A549 (cell line): ENCODE results near the gene DDR1. TPM values are rescaled to one million over a fixed set of nuclear protein-coding genes. Genes with fewer than 3 reads are reported as not detected.
A peak's percentile ranks its signal among the peaks of the same experiment; 100 is the strongest.

Experiments used
- ATAC-seq, 2 experiments: fragments of 200-7000 bp in 1 of 2; fragments of >200 bp in 1 of 2; cut with Nextera tagmentation in 1 of 2; cut with Tn5 transposase in 1 of 2; 3 replicates each; pipeline versions ENCODE4 v1.8.0 to v1.9.1; 2018 to 2020; ENCODE audit warnings: mild to moderate bottlenecking in 1 of 2, moderate library complexity in 1 of 2
- CTCF ChIA-PET: fragments of 300-600 bp; sonication (Branson Sonifier 250); formaldehyde crosslinking; extraction: SDS; loops from one replicate; lab custom pipeline; 2021; ENCODE audit warnings: antibody characterized with exemption, inconsistent platforms; lab: Yijun Ruan, JAX
- POLR2A ChIA-PET: fragments of 350-600 bp; formaldehyde crosslinking; extraction: SDS; loops from one replicate; lab custom pipeline; 2021; ENCODE audit warnings: antibody characterized with exemption, inconsistent platforms; lab: Yijun Ruan, JAX
- DNase-seq, 2 experiments: peaks; one replicate each; pipeline versions ENCODE4 v3.0.0 to v3.0.0-alpha.2; 2011 to 2016; ENCODE audit warnings: low read depth in 1 of 2, low spot score in 1 of 2
- FAIRE-seq: peaks from 2 replicates; lab custom pipeline; 2011; peaks lifted over from hg19 to GRCh38; lab: Jason Lieb, UNC
- H3K27ac ChIP-seq, 2 experiments: fragments of >200 bp; sonication (Bioruptor Twin); formaldehyde crosslinking; 3 replicates each; pipeline ENCODE4 v1.5.1; 2016 to 2017
- H3K4me1 ChIP-seq: fragments of >200 bp; sonication (Bioruptor Twin); formaldehyde crosslinking; 3 replicates; pipeline ENCODE4 v1.6.1; 2016
- H3K4me2 ChIP-seq: fragments of >200 bp; sonication (Bioruptor Twin); formaldehyde crosslinking; 3 replicates; pipeline ENCODE4 v1.6.1; 2016
- H3K4me3 ChIP-seq: fragments of >200 bp; sonication (Bioruptor Twin); formaldehyde crosslinking; 3 replicates; pipeline ENCODE4 v1.5.1; 2016
- H3K9me3 ChIP-seq: fragments of >200 bp; sonication (Bioruptor Twin); formaldehyde crosslinking; 3 replicates; pipeline ENCODE4 v1.6.1; 2016
- BHLHE40 ChIP-seq: IDR thresholded peaks from 2 replicates; pipeline ENCODE4 v1.6.1; 2012; ENCODE audit warnings: low read depth, low read length, inconsistent platforms
- CBX8 ChIP-seq: fragments of 200-600 bp; sonication (generic); IDR thresholded peaks from 2 replicates; pipeline ENCODE4 v1.6.1; 2016
- EHF ChIP-seq: fragments of 250-450 bp; sonication (Bioruptor Pico); IDR thresholded peaks from 2 replicates; pipeline ENCODE4 v1.5.0; 2020; ENCODE audit warnings: mild to moderate bottlenecking
- EHMT2 ChIP-seq: fragments of 200-600 bp; sonication (generic); IDR thresholded peaks from 2 replicates; pipeline ENCODE4 v1.6.1; 2016; ENCODE audit warnings: antibody characterized with exemption, low read depth, mild to moderate bottlenecking, moderate library complexity
- HOXA7 ChIP-seq: fragments of 250-450 bp; sonication (Bioruptor Pico); IDR thresholded peaks from 2 replicates; pipeline ENCODE4 v1.5.0; 2020; ENCODE audit warnings: mild to moderate bottlenecking, moderate library complexity
- KDM5A ChIP-seq: fragments of 200-600 bp; sonication (generic); IDR thresholded peaks from 2 replicates; pipeline ENCODE4 v1.6.1; 2016; ENCODE audit warnings: antibody characterized with exemption, mild to moderate bottlenecking
- NPAS2 ChIP-seq: fragments of 250-450 bp; sonication (Bioruptor Pico); IDR thresholded peaks from 2 replicates; pipeline ENCODE4 v1.8.0; 2022; ENCODE audit warnings: mild to moderate bottlenecking, moderate library complexity, borderline replicate concordance
- PHF8 ChIP-seq: fragments of 200-600 bp; sonication (generic); IDR thresholded peaks from 2 replicates; pipeline ENCODE4 v1.6.1; 2016; ENCODE audit warnings: low read depth, mild to moderate bottlenecking, antibody characterized with exemption, moderate library complexity, borderline replicate concordance
- POLR2A ChIP-seq: IDR thresholded peaks from 2 replicates; pipeline ENCODE4 v1.6.1; 2012; ENCODE audit warnings: mild to moderate bottlenecking, low read length
- RAD21 ChIP-seq, 2 experiments: fragments of >200 bp in 1 of 2; sonication (Bioruptor Twin) in 1 of 2; formaldehyde crosslinking in 1 of 2; IDR thresholded peaks in 1 of 2; conservative IDR thresholded peaks in 1 of 2; 2 replicates in 1 of 2; 3 replicates in 1 of 2; pipeline ENCODE4 v1.6.1; 2012 to 2018; ENCODE audit warnings: inconsistent platforms in 1 of 2
- RNF2 ChIP-seq: fragments of 200-600 bp; sonication (generic); IDR thresholded peaks from 2 replicates; pipeline ENCODE4 v1.6.1; 2016; ENCODE audit warnings: low read depth, mild to moderate bottlenecking, antibody characterized with exemption, moderate library complexity, borderline replicate concordance
- SMC3 ChIP-seq: fragments of >200 bp; sonication (Bioruptor Twin); formaldehyde crosslinking; IDR thresholded peaks from 3 replicates; pipeline ENCODE4 v1.6.1; 2018; ENCODE audit warnings: inconsistent platforms
- SREBF2 ChIP-seq: fragments of 450-650 bp; IDR thresholded peaks from 2 replicates; pipeline ENCODE4 v1.6.1; 2014; ENCODE audit warnings: mild to moderate bottlenecking, moderate library complexity
- TFCP2L1 ChIP-seq: fragments of 250-450 bp; sonication (Bioruptor Pico); IDR thresholded peaks from 2 replicates; pipeline ENCODE4 v1.5.0; 2021; ENCODE audit warnings: mild to moderate bottlenecking
- WGBS: methylation state at CpG from one replicate; pipeline ENCODE4 v1.1.6; 2017; ENCODE audit errors: missing lambda C conversion rate; 5-methylcytosine and 5-hydroxymethylcytosine counted together
- polyA plus RNA-seq, 4 experiments: library from polyadenylated mRNA; depleted of rRNA in 3 of 4; stranded (reverse); fragments of >200 nt; fragmentation: RNase III in 1 of 4; extraction: RNeasy Plus Mini Kit Qiagen cat#74134 plus additional on column Dnase treatment in 1 of 4; gene quantifications; 2 replicates in 3 of 4; 3 replicates in 1 of 4; pipeline ENCODE4 v1.2.3, GENCODE V29; 2011 to 2017
- TF ChIP-seq, protein P1 (sequence below): fragments of >200 bp; sonication (Bioruptor Twin); formaldehyde crosslinking; IDR thresholded peaks from 3 replicates; pipeline ENCODE4 v1.5.1; 2016
- TF ChIP-seq, protein P2 (sequence below): fragments of 450-650 bp; IDR thresholded peaks from 2 replicates; pipeline ENCODE4 v1.6.1; 2014; ENCODE audit warnings: antibody characterized with exemption
- TF ChIP-seq, protein P3 (sequence below): fragments of 150-350 bp; IDR thresholded peaks from 2 replicates; pipeline ENCODE4 v1.6.1; 2014; ENCODE audit warnings: low read depth, mild to moderate bottlenecking, low read length
- TF ChIP-seq, protein P4 (sequence below): fragments of 200-600 bp; sonication (generic); IDR thresholded peaks from 2 replicates; pipeline ENCODE4 v1.6.1; 2016; ENCODE audit warnings: antibody characterized with exemption, mild to moderate bottlenecking, moderate library complexity
- TF ChIP-seq, protein P5 (sequence below): IDR thresholded peaks from 2 replicates; pipeline ENCODE4 v1.6.1; 2012

DDR1 gene
- polyA plus RNA-seq, 2 of the 4 experiments (the other 2 are of a cell fraction), result 19.8 to 43.5 TPM

DNA sequence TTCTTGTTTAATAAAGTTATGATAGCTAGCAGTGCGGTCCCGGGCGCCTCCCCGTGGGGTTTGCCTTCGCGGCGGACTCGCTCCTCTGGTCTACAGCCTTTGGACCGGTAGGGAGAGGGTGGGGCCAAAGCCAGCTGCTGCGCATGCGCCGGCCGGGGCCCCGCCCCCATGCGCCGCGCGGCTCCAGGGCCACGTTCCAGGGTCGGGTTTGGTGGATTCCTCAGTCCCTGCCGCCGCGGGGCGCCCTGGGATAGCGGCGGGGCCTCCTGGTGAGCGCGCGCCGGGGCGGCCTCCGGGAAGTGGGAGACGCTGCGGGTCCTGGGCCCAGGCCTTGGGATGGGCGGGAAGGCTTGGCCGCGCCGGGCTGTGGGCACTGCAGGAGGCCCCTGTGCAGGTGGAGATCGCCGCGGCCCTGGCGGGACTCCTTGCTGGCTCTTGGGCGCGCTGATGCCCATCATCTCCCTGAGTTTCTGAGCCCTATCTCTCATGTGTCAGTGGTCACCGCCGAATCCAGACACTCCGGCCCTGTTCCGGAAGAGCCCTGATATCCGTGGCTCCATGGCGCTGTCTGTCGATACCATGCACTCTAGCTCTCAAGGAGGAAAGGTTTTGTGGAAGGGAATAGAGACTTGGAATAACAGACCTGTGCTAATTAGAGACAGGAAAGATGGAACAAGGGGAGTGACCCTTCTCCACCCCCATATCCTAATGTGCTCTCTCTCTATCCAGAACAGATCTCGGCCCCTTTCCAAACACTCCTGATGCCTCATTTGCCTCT lies 29.9 kb downstream of the DDR1 start, which contains the start of gene VARS2 (continued):
- peak; percentile 56; the same call in 1 of the 2 replicates for TF ChIP-seq PHF8
- no peak for TF ChIP-seq RNF2
- TF ChIP-seq RAD21 (conservative IDR thresholded peaks at IDR 0.05 in 1 of 2, IDR thresholded peaks at IDR 0.05 in 1 of 2), result peak; percentile 33 to 56
- TF ChIP-seq POLR2A, result peak; percentile 68

DNA sequence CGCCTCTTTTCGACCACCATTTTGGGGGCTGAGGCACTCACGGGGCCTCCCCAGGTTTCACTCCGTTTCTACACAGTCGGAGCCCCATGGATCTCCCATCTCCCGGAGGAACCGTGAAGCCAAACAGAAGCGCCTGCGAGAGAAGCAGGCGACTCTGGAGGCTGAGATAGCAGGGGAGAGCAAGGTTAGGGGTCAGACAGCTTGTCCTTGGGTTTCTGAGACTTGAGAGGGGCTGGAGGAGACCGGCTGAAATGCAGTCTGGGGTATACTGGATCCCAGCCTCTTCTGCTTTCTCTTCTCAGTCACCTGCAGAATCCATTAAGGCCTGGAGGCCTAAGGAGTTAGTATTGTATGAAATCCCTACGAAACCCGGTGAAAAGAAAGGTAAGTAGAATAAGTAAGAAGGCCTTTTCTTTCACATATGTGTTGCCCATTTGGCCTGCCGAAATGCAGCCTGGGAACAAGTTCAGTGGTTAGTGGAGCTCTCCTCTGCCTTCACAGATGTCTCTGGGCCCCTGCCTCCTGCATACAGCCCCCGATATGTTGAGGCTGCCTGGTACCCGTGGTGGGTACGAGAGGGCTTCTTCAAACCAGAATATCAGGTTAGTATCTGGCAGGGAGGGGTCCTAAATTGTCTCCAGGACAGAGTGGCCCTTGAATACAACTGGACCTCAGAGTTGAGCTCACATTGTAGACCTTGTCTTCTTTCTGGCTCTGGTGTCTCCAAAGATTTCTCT lies 30.7 kb downstream of the DDR1 start:
- H3K4me1 ChIP-seq, result peaks cover 19% of the 10 kb centered on the region
- H3K9me3 ChIP-seq, result no peaks in the 10 kb centered on the region
- ChIA-PET POLR2A (interaction anchor here (1.4 to 1.7 kb wide), 3 partner anchors 155 to 165 kb away, joined by 7 to 10 read pairs (median 7); no protein-coding TSS in a partner anchor), CTCF (interaction anchor here (0.5 to 8.1 kb wide), 50 partner anchors 8 to 279 kb away, joined by 3 to 143 read pairs (median 4); partner anchors contain the start of genes GTF2H4, MUCL3 and PSORS1C1)
- ATAC-seq (peak in 1 of 2 experiments; percentile 4; a peak in 2 of 6 replicates), FAIRE-seq (no peak), DNase-seq (no peak)
- peak overlapping the region; percentile 97 for H3K27ac ChIP-seq
- peak overlapping the region; percentile 60 for H3K4me3 ChIP-seq
- WGBS, result 76% methylated on average over 17 of the region's 17 CpGs
- no peak for TF ChIP-seq RAD21 (conservative IDR thresholded peaks at IDR 0.05 in 1 of 2, IDR thresholded peaks at IDR 0.05 in 1 of 2)
- no peak for TF ChIP-seq SREBF2
- H3K4me2 ChIP-seq, result peak overlapping the region; percentile 98

DNA sequence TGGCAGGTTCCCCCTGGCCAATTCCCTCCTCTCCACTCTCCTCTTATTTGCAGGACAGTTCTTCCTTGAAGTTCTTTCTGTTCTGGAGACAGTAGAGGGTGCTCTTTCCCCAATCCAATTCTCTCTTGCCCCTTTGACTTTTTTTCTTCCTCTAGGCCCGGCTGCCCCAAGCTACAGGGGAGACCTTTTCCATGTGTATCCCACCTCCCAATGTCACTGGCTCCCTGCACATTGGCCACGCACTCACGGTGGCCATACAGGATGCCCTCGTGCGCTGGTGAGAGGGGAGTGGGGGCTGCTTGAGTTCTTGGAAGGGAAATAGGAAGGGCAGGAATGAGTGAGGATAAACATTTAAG lies 31.2 kb downstream of the DDR1 start:
- no peak overlapping the region for H3K4me3 ChIP-seq
- 13% methylated on average over 3 of the region's 5 CpGs for WGBS
- FAIRE-seq (no peak), ATAC-seq (peak; percentile 37 to 70; a peak in 3 of 6 replicates), DNase-seq (peak; percentile 65 to 79)
- peaks cover 19% of the 10 kb centered on the region for H3K4me1 ChIP-seq
- ChIA-PET CTCF (interaction anchor here (0.6 to 8.1 kb wide), 57 partner anchors 8 to 279 kb away, joined by 3 to 143 read pairs (median 4); partner anchors contain the start of genes GTF2H4, MUCL3 and PSORS1C1), POLR2A (interaction anchor here (1.4 to 1.7 kb wide), 2 partner anchors 155 to 164 kb away, joined by 7 read pairs; no protein-coding TSS in a partner anchor)
- TF ChIP-seq RAD21 (conservative IDR thresholded peaks at IDR 0.05 in 1 of 2, IDR thresholded peaks at IDR 0.05 in 1 of 2) (peak; percentile 78 to 87), EHF (CRISPR knock-in tag) (no peak), PHF8 (no peak), POLR2A (no peak), BHLHE40 (no peak), SMC3 (peak; percentile 82)
- TF ChIP-seq, protein P1, sequence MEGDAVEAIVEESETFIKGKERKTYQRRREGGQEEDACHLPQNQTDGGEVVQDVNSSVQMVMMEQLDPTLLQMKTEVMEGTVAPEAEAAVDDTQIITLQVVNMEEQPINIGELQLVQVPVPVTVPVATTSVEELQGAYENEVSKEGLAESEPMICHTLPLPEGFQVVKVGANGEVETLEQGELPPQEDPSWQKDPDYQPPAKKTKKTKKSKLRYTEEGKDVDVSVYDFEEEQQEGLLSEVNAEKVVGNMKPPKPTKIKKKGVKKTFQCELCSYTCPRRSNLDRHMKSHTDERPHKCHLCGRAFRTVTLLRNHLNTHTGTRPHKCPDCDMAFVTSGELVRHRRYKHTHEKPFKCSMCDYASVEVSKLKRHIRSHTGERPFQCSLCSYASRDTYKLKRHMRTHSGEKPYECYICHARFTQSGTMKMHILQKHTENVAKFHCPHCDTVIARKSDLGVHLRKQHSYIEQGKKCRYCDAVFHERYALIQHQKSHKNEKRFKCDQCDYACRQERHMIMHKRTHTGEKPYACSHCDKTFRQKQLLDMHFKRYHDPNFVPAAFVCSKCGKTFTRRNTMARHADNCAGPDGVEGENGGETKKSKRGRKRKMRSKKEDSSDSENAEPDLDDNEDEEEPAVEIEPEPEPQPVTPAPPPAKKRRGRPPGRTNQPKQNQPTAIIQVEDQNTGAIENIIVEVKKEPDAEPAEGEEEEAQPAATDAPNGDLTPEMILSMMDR, result peak; percentile 74
- TF ChIP-seq, protein P2, sequence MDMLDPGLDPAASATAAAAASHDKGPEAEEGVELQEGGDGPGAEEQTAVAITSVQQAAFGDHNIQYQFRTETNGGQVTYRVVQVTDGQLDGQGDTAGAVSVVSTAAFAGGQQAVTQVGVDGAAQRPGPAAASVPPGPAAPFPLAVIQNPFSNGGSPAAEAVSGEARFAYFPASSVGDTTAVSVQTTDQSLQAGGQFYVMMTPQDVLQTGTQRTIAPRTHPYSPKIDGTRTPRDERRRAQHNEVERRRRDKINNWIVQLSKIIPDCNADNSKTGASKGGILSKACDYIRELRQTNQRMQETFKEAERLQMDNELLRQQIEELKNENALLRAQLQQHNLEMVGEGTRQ, result no peak
- TF ChIP-seq, protein P3, sequence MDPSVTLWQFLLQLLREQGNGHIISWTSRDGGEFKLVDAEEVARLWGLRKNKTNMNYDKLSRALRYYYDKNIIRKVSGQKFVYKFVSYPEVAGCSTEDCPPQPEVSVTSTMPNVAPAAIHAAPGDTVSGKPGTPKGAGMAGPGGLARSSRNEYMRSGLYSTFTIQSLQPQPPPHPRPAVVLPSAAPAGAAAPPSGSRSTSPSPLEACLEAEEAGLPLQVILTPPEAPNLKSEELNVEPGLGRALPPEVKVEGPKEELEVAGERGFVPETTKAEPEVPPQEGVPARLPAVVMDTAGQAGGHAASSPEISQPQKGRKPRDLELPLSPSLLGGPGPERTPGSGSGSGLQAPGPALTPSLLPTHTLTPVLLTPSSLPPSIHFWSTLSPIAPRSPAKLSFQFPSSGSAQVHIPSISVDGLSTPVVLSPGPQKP, result no peak
- H3K4me2 ChIP-seq, result peak overlapping the region; percentile 98
- no peaks in the 10 kb centered on the region for H3K9me3 ChIP-seq
- peak overlapping the region; percentile 97 for H3K27ac ChIP-seq

DNA sequence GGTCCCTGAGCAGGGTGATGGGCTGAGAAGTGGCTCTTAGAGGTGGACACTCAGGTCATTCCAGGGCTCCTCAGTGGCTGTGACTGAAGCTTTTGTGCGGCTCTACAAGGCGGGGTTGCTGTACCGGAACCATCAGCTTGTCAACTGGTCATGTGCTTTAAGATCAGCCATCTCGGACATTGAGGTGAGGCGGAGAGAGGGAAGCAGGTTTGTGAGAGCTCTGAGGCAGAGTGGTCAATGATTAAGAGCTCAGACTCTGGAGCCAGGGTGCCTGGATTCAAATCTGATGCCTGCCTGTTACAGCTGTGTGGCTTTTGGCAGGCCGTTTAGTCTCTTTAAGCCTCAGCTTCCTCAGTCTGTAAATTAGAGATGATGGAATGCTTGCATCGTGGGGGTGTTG lies 32.7 kb downstream of the DDR1 start:
- Histone ChIP-seq H3K9me3 (no peaks in the 10 kb centered on the region), H3K4me2 (no peak overlapping the region), H3K27ac (no peak overlapping the region), H3K4me1 (peaks cover 19% of the 10 kb centered on the region), H3K4me3 (no peak overlapping the region)
- no peak for FAIRE-seq
- no peak for ATAC-seq
- WGBS, result 87% methylated on average over 7 of the region's 7 CpGs
- CTCF ChIA-PET, result interaction anchor here (0.5 to 8.1 kb wide), 10 partner anchors 10 to 222 kb away, joined by 3 to 143 read pairs (median 38); partner anchors contain the start of genes GTF2H4 and MUCL3
- POLR2A ChIA-PET, result no interaction called here
- no peak for DNase-seq
- TF ChIP-seq KDM5A, result no peak
- no peak for TF ChIP-seq NPAS2 (CRISPR knock-in tag)
- no peak for TF ChIP-seq CBX8
- TF ChIP-seq, protein P4, sequence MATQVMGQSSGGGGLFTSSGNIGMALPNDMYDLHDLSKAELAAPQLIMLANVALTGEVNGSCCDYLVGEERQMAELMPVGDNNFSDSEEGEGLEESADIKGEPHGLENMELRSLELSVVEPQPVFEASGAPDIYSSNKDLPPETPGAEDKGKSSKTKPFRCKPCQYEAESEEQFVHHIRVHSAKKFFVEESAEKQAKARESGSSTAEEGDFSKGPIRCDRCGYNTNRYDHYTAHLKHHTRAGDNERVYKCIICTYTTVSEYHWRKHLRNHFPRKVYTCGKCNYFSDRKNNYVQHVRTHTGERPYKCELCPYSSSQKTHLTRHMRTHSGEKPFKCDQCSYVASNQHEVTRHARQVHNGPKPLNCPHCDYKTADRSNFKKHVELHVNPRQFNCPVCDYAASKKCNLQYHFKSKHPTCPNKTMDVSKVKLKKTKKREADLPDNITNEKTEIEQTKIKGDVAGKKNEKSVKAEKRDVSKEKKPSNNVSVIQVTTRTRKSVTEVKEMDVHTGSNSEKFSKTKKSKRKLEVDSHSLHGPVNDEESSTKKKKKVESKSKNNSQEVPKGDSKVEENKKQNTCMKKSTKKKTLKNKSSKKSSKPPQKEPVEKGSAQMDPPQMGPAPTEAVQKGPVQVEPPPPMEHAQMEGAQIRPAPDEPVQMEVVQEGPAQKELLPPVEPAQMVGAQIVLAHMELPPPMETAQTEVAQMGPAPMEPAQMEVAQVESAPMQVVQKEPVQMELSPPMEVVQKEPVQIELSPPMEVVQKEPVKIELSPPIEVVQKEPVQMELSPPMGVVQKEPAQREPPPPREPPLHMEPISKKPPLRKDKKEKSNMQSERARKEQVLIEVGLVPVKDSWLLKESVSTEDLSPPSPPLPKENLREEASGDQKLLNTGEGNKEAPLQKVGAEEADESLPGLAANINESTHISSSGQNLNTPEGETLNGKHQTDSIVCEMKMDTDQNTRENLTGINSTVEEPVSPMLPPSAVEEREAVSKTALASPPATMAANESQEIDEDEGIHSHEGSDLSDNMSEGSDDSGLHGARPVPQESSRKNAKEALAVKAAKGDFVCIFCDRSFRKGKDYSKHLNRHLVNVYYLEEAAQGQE, result no peak
- TF ChIP-seq EHF (CRISPR knock-in tag), result no peak
- TF ChIP-seq EHMT2, result no peak
- no peak for TF ChIP-seq HOXA7 (CRISPR knock-in tag)
- TF ChIP-seq, protein P5, sequence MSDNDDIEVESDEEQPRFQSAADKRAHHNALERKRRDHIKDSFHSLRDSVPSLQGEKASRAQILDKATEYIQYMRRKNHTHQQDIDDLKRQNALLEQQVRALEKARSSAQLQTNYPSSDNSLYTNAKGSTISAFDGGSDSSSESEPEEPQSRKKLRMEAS, result no peak
- no peak for TF ChIP-seq TFCP2L1
